ENCODE results near the gene OTOR. TPM values are rescaled to one million over a fixed set of nuclear protein-coding genes. Genes with fewer than 3 reads are reported as not detected.

The OTOR gene
- total and polyA plus RNA-seq, 2 donors (not counting 3 experiments of a cell fraction or from before 2014, with no cell fraction given): not detected

DNA sequence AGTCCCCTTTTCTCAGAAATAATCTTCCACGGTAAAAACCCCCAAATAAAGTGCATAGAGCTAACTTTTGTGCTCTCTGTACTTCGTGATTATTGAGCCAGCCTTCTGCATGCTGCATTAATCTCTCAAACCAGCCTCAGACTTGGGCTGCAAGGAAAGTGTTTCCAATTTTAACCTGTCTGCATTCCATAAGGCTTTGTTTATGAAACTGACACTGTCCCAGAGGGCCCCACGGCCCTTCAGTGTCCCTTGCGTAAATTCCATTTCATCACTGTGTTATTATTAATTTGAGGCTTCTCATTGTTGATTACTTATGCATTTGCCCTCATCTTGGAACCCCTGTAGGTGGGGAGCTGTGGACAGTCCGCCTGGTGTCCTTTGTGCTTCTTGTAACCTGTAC lies 33.9 kb upstream of the OTOR start:
- no peak overlapping the region for H3K4me3 ChIP-seq (replicated peaks in 1 of 3; ENCODE audit: insufficient read depth in 1 of 3, low read depth in 1 of 3, low read length in 3 of 3)
- H3K9me3 ChIP-seq (replicated peaks; ENCODE audit: control insufficient read depth, insufficient read depth, low read length): no peaks in the 10 kb centered on the region
- no peak overlapping the region for H2AFZ ChIP-seq (ENCODE audit: low read depth, low read length)
- no peaks in the 10 kb centered on the region for H3K9me1 ChIP-seq (replicated peaks; ENCODE audit: control insufficient read depth, extremely low read depth, insufficient read depth, low read length)
- FAIRE-seq (no peak), DNase-seq (ENCODE audit: low read depth, low spot score) (no peak)
- dilution Hi-C loops (cut with MboI; ENCODE audit: extremely low pct_ligation_motif_present, low sequenced_read_pairs): no loop called here
- intact Hi-C loops (cut with micrococcal nuclease): no loop called here
- BruUV-seq (replicated peaks): no TSS peak
- no peaks in the 10 kb centered on the region for H4K20me1 ChIP-seq (replicated peaks; ENCODE audit: control insufficient read depth, extremely low read depth, insufficient read depth, low read length)
- H3K79me2 ChIP-seq (ENCODE audit: control insufficient read depth, insufficient read depth, low read length): no peaks in the 10 kb centered on the region
- no peaks in the 10 kb centered on the region for H3K36me3 ChIP-seq (ENCODE audit: control insufficient read depth in 2 of 2, extremely low read depth in 1 of 2, insufficient read depth in 2 of 2, low read length in 2 of 2)
- H3K27ac ChIP-seq (ENCODE audit: insufficient read depth, low read depth, low read length): no peak overlapping the region
- no peaks in the 10 kb centered on the region for H3K4me1 ChIP-seq (ENCODE audit: control insufficient read depth, extremely low read depth, insufficient read depth, low read length)
- H3K4me2 ChIP-seq (ENCODE audit: insufficient read depth, low read length): no peak overlapping the region
- H3K9ac ChIP-seq (replicated peaks; ENCODE audit: extremely low read depth, insufficient read depth, low read length): no peak overlapping the region
- ChIA-PET CTCF (no interaction called here), POLR2A (no interaction called here)
- TF ChIP-seq POLR2AphosphoS5 (IDR thresholded peaks at IDR 0.05; ENCODE audit: insufficient read depth, low read depth, low read length) (no peak), GATA2 (IDR thresholded peaks at IDR 0.05; ENCODE audit: insufficient read depth, insufficient read length, low read depth, low read length) (no peak), POLR2A (IDR thresholded peaks at IDR 0.05; ENCODE audit: low read depth, low read length) (no peak), MYC (IDR thresholded peaks at IDR 0.05; ENCODE audit: low read depth, low read length) (no peak), JUN (IDR thresholded peaks at IDR 0.05; ENCODE audit: borderline replicate concordance, insufficient read depth, insufficient read length, low read depth) (no peak), EZH2 (IDR thresholded peaks at IDR 0.05; ENCODE audit: borderline replicate concordance, low read depth, low read length, severe bottlenecking) (no peak), FOS (IDR thresholded peaks at IDR 0.05; ENCODE audit: borderline replicate concordance, insufficient read depth, low read length) (no peak)
- TF ChIP-seq, protein P1, sequence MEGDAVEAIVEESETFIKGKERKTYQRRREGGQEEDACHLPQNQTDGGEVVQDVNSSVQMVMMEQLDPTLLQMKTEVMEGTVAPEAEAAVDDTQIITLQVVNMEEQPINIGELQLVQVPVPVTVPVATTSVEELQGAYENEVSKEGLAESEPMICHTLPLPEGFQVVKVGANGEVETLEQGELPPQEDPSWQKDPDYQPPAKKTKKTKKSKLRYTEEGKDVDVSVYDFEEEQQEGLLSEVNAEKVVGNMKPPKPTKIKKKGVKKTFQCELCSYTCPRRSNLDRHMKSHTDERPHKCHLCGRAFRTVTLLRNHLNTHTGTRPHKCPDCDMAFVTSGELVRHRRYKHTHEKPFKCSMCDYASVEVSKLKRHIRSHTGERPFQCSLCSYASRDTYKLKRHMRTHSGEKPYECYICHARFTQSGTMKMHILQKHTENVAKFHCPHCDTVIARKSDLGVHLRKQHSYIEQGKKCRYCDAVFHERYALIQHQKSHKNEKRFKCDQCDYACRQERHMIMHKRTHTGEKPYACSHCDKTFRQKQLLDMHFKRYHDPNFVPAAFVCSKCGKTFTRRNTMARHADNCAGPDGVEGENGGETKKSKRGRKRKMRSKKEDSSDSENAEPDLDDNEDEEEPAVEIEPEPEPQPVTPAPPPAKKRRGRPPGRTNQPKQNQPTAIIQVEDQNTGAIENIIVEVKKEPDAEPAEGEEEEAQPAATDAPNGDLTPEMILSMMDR (IDR thresholded peaks at IDR 0.05; ENCODE audit: extremely low read depth in 1 of 2, insufficient read depth in 1 of 2, low read depth in 1 of 2, low read length in 2 of 2): no peak
- TF ChIP-seq, protein P2, sequence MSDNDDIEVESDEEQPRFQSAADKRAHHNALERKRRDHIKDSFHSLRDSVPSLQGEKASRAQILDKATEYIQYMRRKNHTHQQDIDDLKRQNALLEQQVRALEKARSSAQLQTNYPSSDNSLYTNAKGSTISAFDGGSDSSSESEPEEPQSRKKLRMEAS (IDR thresholded peaks at IDR 0.05; ENCODE audit: insufficient read depth, insufficient read length): no peak
- H3K27me3 ChIP-seq (ENCODE audit: control insufficient read depth in 2 of 2, insufficient read depth in 2 of 2, low read length in 2 of 2): peaks cover 0 to 1% of the 10 kb centered on the region in 2 experiments
